OCI-LY3 (cell line): ENCODE data around the gene EBLN1.

Experiments
- EZH2phosphoT487 ChIP-seq: fragments of 200-600 bp; shearing (Covaris generic); IDR thresholded peaks from 2 replicates; pipeline ENCODE4 v1.6.1; 2018; ENCODE audit warnings: antibody characterized with exemption, mixed run types, low read depth
- TF ChIP-seq, protein P1 (sequence below): fragments of 200-600, 300-600 bp; sonication (generic); IDR thresholded peaks from 2 replicates; pipeline ENCODE4 v1.5.1; 2014; ENCODE audit warnings: antibody characterized with exemption, low read length, low read depth

GRCh38 chr10:22250897-22251660, 33.3 kb upstream of the EBLN1 start:
- TF ChIP-seq, protein P1, sequence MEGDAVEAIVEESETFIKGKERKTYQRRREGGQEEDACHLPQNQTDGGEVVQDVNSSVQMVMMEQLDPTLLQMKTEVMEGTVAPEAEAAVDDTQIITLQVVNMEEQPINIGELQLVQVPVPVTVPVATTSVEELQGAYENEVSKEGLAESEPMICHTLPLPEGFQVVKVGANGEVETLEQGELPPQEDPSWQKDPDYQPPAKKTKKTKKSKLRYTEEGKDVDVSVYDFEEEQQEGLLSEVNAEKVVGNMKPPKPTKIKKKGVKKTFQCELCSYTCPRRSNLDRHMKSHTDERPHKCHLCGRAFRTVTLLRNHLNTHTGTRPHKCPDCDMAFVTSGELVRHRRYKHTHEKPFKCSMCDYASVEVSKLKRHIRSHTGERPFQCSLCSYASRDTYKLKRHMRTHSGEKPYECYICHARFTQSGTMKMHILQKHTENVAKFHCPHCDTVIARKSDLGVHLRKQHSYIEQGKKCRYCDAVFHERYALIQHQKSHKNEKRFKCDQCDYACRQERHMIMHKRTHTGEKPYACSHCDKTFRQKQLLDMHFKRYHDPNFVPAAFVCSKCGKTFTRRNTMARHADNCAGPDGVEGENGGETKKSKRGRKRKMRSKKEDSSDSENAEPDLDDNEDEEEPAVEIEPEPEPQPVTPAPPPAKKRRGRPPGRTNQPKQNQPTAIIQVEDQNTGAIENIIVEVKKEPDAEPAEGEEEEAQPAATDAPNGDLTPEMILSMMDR, result no peak
- no peak for TF ChIP-seq EZH2phosphoT487
